ENCODE measurements around the gene MARVELD1.

The MARVELD1 gene

DNA sequence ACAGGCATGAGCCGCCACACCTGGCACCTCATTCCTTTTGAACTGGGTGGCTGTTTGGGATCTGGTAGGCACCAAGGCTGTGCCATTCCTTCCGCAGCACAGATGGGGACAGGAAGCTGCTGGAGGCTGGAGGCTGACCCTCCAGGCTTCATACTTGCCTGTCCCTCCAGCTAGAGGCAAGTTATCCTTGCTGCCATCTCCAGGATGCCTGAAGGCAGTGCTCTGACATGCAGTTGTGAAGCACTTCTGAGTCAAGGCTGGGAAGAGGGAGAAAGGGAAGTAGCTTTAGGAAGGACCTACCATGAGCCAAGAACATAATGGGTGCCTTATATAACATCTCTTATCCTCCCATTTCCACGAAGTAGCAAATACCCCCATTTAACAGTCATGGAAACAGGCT lies 9.5 kb downstream of the MARVELD1 start:
- DNase-seq, result no peak

DNA sequence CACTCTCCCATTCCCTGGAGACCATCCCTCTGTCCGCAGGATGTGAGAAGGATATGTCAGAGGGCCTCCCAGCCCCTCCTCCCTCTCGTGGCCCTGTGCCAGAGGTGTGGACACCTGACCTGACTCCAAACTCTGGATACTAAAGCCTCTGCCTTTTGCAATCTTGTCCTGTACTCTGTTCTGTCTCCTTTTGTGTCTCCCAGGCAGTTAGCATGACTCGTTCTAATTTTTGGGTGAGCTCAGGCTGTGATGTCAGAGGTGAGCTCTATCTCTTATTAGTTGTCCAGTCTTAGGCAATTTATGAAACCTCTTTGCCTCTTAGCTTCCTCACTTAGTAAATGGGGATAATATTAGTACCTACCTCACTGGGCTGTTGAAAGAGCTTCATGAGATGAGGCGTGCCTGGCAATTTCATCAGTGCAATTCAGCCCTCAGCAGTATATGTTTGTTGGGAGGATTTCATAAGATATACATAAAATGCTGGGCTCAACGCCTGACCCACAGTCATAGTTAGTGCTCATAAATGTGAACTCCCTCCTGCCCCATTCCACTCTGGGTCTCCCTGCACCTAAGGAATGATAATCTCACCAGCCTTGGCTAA lies 10.9 kb downstream of the MARVELD1 start:
- peak; percentile 39 for DNase-seq

DNA sequence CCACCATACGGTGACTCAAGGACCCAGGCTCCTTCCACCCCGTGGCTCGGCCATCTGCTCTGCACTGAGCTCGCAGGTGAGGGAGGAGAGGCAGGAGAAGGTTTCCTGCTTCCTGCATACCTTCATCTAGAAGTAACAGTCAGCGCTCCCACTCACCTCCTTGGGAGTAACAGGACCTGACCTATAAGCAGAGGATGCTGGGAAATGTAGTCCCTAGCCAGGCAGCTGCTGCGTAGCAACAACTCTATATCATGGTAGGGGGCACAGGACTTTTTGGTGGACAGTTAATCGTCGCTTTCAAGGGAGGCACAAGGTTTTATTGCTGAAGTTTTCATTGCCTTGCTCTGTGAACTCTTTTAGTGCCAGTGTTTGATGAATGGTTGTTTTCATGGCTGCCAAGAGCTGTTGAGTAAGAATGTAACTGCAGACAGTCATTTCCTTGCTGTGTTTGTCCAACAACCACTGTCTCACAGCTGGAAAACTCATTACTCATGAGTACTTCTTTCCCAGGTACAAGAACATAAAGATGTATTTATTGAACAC lies 13.2 kb downstream of the MARVELD1 start:
- DNase-seq, result peak; percentile 32

DNA sequence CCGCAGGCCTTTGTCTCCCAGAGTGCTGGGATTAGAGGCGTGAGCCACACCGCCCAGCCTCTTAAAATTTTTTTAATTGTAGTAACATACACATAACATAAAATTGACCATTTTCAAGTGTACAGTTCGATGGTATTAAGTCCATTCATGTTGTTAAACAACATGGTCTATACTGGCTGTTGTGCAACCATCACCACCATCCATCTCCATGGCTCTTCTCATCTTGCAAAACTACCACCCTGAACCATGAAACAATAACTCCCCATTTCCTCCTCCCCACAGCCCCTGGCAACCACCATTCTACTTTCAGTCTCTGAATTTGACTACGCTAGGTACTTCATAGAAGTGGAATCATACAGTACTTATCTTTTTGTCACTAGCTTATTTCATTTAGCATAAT lies 15.5 kb downstream of the MARVELD1 start:
- DNase-seq, result no peak

DNA sequence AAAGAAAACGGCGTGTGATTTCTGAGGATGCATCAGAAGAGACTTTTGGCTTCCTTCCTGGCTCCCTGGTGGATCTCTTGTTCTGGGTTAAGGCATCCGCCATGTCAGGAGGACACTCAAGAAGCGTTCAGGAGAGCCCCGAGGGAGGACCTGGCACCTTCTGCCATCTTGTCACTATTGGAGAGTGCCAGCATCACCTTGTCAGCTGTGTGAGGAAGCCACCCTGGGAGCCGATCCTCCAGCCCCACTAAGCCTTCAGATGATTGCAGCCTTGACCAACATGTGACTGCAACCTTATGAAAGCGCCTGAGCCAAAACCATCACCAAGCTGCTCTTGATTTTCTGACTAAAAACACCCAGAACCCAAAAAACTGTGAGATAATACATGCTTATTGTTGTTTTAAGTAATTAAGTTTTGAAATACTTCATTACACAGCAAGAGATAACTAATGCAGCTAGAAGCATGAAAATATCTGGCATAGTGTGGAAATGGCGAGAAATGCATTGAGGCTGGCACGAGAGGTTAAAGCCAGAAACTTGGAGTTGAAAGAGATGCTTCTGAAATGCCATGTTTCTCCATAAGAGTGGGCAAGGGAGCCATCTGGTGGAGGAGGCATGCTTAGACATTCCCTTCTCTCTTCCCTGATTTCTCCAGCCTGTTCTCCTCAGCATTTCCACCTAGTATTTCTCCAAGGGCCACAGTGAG lies 18.0 kb downstream of the MARVELD1 start:
- DNase-seq, result peak; percentile 77

DNA sequence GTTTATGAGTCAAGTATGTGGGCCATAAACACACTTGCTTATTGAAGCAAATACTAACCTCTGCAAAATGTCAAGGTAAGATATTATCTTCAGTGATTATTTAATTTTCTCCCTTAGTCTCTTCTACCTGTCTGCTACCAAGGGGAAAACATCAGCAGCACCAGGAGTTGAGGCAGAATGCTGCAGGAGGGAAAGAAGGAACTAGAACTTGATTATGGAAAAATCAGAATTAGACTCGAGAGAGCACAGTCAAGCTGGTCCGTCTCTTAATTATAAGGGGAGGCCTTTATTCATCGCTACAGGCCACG lies 18.5 kb downstream of the MARVELD1 start:
- no peak for DNase-seq

DNA sequence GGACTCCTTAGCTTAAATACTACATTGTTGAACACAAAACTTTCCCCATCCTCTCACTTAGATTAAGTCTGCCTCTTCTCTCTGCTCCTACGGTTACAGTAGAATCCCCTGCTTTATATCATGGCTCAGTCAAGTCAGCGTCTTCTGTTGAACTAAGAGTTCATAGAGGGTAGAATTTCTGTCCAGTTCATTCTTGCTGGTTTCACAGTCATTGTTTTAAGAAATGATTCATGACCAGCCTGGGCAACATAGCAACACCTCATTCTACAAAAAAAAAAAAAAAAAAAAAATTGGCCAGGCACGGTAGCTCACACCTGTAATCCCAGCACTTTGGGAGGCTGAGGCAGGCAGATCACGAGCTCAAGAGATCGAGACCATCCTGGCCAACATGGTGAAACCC lies 19.7 kb downstream of the MARVELD1 start:
- DNase-seq, result no peak

DNA sequence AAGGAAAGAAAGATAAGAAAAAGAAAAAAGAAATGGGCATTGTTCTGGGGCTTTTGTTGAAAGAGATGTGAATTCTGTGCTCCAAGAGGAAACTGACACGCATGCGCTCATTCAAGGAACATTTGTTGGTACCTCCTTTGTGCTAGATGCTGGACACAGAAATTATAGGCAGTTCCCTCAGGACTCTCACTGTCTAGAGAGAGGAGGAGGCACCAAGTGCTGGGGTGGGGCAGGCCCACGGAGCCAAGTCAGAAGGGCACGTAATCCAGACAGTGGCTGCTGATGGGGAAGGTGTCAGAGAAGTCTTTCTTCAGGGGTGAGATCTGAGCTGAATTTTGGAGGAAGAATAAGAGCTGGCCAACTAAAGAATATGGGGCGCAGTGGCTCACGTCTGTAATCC lies 20.5 kb downstream of the MARVELD1 start:
- DNase-seq, result no peak

DNA sequence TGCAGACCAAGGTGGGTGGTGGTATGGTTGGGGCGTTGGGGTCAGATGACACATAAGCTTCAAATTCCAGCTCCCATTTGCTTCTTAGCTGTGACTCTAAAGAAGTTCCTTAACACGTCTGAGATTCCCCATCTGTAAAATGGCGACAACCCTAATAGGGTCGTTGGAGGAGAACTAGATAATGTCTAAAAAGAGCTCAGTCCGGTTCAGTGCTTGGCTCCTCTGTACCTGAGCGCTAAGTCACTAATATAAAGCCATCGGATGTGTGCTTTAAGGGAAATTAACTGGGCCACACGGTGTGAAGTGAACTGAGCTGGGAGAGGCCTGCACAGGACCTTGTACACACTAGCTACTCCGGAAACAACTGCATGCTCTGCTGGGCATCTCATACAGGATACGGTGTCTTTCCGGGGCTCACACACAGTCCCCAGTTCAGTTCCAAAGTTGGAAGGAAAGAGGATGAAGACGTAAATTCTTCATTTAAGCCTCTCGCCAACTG lies 22.9 kb downstream of the MARVELD1 start:
- DNase-seq, result no peak

DNA sequence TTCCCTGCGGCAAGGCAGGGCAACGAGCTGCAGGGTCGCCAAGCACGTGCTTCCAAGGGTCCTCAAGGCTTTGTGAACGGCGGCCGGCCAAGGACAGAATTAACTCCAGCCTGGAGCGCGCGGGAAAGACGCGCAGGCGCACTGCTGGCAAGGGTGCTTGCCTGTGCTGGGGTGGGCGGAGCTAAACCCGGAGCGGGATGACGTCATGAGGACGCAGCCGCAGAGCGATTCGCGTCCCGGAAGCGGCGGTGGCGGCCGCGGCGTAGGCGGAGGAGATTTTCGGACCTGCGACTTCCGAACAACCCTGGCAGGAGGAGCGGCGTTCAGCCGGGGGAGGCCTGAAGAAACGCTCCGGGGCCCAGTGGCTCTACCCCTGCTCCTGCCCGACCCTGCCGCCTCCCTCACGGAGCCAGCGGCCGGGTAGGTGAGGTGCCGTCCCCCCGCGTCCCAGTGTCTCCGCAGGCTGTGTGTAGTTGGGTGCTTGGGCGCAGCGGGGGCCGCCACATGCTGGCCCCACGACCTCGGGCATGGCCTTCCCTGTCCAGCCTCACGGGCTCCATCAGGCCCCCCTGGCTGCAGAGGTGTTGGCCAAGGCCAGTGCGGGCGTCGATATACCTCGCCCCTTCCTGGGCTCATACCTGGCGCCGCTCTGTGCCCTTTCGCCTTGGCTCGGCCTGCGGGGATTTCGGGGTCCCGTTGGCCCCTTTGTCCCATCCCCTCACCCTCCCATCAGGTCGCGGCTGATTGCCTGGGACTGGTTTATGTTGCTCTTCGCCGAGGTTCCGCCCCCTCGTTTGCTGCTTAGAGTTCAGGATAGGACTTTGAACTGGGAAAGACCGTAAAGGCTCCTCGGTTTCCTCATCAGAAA lies 23.6 kb downstream of the MARVELD1 start, which contains the start of gene ZFYVE27:
TSS of gene ZFYVE27 (plus strand) at position 227 of the 868 bp plus-strand sequence. CDS start 1,350 bp downstream, outside the sequence.
- peak; percentile 94 for DNase-seq

DNA sequence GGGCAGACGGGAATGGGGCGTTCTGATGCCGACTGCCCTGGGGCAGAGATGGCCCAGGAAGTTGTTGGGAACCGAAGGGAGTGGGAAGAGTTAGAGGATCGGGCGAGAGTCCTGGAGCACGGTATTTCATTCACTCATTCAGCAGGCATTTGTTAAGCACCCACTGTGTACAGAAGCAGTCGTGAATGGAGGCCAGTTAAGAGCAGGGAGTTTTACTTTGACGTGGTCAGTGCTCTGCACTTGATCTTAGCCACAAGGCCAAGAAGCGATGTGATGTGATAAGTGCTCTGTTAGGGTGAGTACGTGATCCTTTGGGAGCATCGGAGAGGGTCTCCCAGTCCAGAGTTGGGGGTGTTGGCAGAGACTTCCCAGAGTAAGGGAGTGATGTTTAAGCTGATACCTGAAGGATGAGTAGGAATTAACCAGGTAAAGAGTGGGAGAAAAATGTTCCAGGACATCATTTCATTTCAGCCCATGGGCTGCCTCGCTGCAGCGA lies 24.3 kb downstream of the MARVELD1 start:
- peak; percentile 76 for DNase-seq

DNA sequence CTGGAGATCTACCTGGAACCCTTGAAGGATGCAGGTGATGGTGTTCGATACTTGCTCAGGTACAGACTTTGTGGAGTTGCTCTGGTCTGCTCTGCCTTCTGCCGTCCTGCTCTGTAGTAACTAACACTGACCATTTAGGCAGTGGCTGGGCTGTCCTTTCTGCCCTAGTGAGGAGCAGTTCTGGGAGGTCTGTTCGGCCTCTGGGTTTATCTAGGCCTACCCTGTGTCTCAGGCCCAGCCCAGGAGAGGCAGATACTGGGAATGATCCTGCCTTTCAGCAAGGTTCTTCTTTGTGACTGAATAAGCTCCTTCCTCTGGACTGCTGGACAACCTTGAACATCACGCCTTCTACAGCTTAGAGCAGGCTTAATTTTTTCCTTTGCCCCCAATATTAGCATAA lies 25.1 kb downstream of the MARVELD1 start:
- no peak for DNase-seq

DNA sequence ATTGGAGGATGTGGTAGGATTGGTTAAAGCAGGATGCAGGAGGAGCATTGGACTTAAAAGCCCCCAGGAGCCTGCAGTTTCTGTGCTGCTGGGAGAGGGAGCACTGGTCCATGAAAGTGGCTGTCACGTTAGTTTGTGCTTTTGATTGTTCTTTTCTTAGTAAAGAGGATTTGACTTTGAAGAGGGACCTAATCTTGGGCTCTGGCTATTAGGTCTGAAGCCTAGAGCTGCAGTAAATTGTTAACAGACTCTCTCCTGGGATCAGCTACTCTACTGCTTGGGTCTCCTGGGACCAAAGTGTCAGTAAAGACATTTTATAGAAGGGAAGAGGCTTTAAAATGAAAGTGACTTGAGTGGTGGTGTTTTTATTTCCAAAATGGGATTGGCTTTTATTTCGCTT lies 27.1 kb downstream of the MARVELD1 start:
- no peak for DNase-seq

DNA sequence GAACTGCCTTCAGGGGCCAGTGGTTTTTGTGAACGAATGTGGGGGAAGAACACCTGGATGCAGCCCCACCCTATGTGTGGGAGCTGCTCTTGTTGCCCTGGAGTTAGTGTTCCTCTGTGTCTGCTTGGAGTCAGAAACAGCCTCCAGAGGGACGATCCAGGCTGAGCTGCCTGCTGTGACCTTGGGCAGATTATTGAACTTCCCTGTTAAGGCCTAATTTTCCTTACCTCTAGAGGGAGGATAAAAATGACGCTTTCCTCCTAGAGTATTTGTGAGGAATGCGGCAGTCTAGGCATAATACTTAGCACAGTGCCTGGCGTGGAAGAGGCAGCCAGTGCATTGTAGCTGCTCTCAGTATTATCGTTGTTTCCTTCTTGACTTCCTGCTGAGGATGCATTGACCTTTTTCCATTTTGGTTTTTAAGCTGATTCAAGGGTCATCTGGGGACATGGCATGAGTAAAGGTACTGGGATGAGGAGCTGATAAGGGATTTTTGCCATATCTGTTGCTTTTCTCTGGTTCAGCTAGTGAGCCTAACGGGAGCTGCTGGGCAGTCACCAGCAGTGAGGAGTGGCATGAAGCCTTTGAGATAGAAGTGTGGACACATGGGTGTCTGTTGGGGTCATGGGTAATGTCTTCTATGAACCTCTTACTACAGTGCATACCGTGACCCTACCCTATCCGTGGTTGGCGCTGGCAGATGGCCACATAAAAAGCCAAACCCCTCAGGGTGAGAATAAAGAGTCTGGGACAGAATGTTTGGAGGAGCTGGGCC lies 29.8 kb downstream of the MARVELD1 start:
- no peak for DNase-seq

DNA sequence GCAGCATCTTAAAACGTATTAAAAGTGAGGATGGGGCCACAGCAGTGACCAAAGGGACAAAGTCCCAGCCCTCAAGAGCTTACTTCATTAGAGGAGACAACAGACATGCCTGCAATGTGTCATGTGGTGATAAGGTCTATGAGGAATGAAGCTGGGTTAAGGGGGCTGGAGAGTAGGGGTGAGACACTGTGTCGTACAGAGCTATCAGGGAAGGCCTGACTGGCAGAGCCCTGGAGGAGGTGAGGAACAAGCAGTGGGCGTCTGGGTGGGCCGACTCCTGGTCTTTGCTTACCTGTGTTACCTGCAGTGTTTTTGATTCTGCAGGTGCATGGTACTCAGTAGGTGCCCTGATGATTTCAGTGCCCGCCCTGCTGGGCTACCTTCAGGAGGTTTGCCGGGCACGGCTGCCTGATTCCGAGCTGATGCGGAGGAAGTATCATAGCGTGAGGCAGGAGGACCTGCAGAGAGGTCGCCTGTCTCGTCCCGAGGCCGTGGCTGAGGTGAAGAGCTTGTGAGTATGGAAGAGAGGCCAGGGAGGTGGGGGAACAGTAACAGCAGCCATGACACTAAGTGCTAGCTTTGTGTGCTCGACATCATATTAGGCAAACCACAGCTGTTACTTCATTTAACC lies 31.0 kb downstream of the MARVELD1 start:
- no peak for DNase-seq

DNA sequence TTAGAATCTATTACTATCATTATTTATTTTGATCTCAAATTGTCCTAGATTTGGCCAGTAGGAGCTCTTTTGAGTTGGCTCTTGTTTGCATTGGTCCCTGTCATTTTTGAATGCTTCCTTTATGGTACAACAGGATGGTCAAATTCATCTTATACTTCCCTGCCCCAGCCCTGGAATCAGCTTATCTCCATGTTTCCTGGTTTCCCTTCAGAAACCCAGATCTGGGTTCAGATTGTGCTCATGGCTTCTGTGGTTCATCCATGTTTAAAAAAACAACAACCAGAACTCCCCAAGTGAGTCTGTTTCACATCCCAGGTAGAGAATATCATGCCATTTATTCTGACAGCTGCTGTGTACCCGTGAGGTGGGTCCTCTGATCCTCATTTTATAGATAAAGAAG lies 34.0 kb downstream of the MARVELD1 start:
- no peak for DNase-seq

DNA sequence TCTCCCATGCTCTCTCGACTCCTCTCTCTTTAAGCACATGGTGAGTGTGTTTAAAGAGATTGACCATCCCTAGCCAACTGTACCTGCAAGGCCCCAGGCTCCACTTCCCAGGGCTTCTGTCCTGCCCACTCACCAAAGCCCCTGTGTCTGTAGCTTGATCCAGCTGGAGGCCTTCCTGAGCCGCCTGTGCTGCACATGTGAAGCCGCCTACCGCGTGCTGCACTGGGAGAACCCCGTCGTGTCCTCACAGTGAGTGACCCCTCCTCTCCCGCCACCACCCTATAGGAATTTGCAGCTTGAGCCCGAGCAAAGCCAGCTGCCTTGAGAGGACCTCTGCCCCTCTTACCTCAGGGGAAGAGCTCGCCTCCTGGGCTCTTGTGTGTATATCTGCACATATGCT lies 34.6 kb downstream of the MARVELD1 start:
- DNase-seq, result no peak

DNA sequence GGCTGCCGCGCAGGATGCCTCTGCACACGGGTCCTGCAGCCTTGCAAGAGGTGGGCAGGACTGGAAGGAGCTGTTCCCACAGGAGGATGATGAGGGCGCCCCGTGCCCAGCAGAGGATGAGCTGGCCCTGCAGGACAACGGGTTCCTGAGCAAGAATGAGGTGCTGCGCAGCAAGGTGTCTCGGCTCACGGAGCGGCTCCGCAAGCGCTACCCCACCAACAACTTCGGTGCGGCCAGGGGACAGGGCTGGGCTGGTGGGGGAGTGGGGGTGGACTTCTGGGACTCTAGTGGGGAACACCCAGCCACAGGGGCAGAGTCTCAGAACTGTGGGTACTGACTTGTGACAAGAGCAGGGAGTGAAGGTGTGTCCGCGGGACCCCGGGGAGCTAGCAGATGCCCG lies 39.4 kb downstream of the MARVELD1 start:
- no peak for DNase-seq

DNA sequence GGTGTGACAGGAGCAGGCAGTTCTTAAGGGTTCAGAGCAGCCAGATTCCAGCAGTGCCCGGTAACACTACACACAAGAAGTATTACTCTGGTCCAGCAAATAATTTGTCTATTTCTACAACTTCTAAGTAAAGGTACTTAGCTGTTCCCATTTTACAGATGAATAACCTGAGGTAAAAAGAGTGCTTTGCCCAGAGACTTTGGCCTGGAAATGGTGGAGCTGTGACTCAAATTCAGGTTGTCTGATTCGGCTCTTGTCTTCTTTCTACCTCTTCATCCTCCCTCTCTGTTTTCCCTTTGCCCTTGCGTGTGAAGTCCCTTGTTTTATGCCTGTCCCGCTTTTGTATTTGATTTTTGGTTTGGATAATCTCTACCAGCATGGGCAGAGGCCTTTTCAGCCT lies 41.2 kb downstream of the MARVELD1 start:
- no peak for DNase-seq

DNA sequence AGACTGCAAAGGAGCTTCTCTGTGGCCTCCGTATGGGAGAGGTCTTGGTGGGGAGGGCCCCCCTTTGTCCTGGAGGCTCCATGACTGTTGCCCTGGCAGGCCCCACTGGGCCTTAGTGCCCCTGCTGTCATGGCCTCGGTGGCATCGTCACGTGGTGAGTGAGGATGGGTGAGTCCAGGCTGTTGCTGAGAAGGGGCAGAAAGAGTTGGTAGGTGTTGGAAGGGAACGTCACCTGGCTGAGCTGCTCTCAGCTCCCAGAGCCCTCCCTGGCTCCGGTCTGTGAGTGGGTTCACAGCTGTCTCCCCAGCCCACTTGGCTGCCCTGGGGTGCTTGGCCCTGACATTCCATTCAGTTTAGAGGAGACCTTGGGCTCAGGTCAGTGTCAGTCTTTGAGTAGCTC lies 42.2 kb downstream of the MARVELD1 start:
- DNase-seq, result no peak

DNA sequence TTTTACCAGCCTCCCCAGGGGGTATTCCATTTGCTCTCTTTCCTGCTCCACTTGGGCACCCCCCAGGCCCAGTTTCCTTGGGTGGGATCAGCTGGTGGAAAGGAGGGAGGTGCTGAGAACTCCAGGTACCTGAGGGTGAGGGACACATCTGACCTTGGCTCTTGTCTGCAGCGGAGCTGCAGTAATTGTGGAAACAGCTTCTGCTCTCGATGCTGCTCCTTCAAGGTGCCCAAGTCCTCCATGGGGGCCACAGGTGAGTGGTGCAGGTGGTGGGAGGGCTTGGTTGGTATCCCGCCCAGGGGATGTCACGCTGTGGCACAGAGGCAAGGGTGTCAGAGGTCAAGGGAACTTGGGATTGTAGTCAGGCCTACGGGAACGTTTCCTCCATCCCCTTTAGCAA lies 43.9 kb downstream of the MARVELD1 start:
- no peak for DNase-seq
